Mucosa of gallbladder (tissue), 1 donor: Measurements from ENCODE around the gene SLC35F3. TPM values are rescaled to one million over a fixed set of nuclear protein-coding genes. Genes with fewer than 3 reads are reported as not detected.

Source experiments
- DNase-seq: peaks from one replicate; pipeline ENCODE4 v3.0.0-alpha.2; 2020; ENCODE audit warnings: low spot score
- total RNA-seq: library from RNA; stranded (reverse); gene quantifications from one replicate; pipeline ENCODE4 v1.2.1, GENCODE V29; 2021
- donor health status: DM: no; HTN: no; CAD: no.

SLC35F3 gene
- total RNA-seq, 1 donor from 2014 or later: 0.12 TPM

GRCh38 chr1:234362558-234362957 is 458.1 kb downstream of the SLC35F3 start:
- DNase-seq: no peak

GRCh38 chr1:234368320-234369032 is 464.0 kb downstream of the SLC35F3 start:
- DNase-seq: no peak

- no peak for DNase-seq
These were observed 464.6 kb downstream of the SLC35F3 start for GRCh38 chr1:234369033-234369430.

- DNase-seq: no peak
These were observed 465.3 kb downstream of the SLC35F3 start for GRCh38 chr1:234369784-234370183.

- no peak for DNase-seq
These were observed 466.9 kb downstream of the SLC35F3 start for GRCh38 chr1:234371414-234371813.

- DNase-seq: no peak
These were observed 467.7 kb downstream of the SLC35F3 start for GRCh38 chr1:234372011-234372757.

GRCh38 chr1:234373064-234373958 is 468.8 kb downstream of the SLC35F3 start, which contains the start of gene COA6:
COA6 (plus strand) TSS chr1:234373456; CDS start chr1:234373467, 11 bp downstream.
- DNase-seq: peak; percentile 92

GRCh38 chr1:234373959-234374254 is 469.4 kb downstream of the SLC35F3 start:
- DNase-seq: no peak
